Activated gamma-delta T cell (primary cell): ENCODE measurements around the gene RPS2.
A peak's percentile ranks its signal among the peaks of the same experiment; 100 is the strongest.
"Not testable (repeated sequence)": the region's sequence is repeated elsewhere in the genome, so short reads cannot be mapped to it uniquely, and the experiment has no call there.

Experiments
- DNase-seq: peaks from one replicate; lab custom pipeline; 2025; lab: John Stamatoyannopoulos, UW

The RPS2 gene

GRCh38 chr16:1962161-1963153 lies 2.2 kb downstream of the RPS2 start:
- not testable (repeated sequence) for DNase-seq

- DNase-seq: no peak
Measured at GRCh38 chr16:1961651-1962067, 3.0 kb downstream of the RPS2 start.

GRCh38 chr16:1960665-1961630 lies 3.7 kb downstream of the RPS2 start:
- no peak for DNase-seq

GRCh38 chr16:1959269-1960039 lies 5.2 kb downstream of the RPS2 start, which contains the start of gene NDUFB10:
Gene NDUFB10, plus strand, starts transcription at chr16:1959538. Its CDS starts 87 bp downstream, at chr16:1959625.
- DNase-seq: peak; percentile 83

GRCh38 chr16:1958715-1959268 lies 5.8 kb downstream of the RPS2 start:
- no peak for DNase-seq

- DNase-seq: not testable (repeated sequence)
Measured at GRCh38 chr16:1958143-1958491, 6.5 kb downstream of the RPS2 start.

GRCh38 chr16:1957434-1958142 lies 7.0 kb downstream of the RPS2 start:
- not testable (repeated sequence) for DNase-seq

- DNase-seq: no peak
Measured at GRCh38 chr16:1953734-1954133, 10.9 kb downstream of the RPS2 start.

- no peak for DNase-seq
Measured at GRCh38 chr16:1950559-1950958, 14.1 kb downstream of the RPS2 start.

- no peak for DNase-seq
Measured at GRCh38 chr16:1950047-1950446, 14.6 kb downstream of the RPS2 start.

- DNase-seq: no peak
Measured at GRCh38 chr16:1949507-1949906, 15.1 kb downstream of the RPS2 start.

GRCh38 chr16:1947369-1947670 lies 17.3 kb downstream of the RPS2 start:
- DNase-seq: no peak

- no peak for DNase-seq
Measured at GRCh38 chr16:1946495-1947368, 17.9 kb downstream of the RPS2 start.

- DNase-seq: no peak
Measured at GRCh38 chr16:1945559-1946391, 18.9 kb downstream of the RPS2 start.

GRCh38 chr16:1944612-1945199 lies 19.9 kb downstream of the RPS2 start:
- DNase-seq: no peak

- peak; percentile 94 for DNase-seq
Measured at GRCh38 chr16:1942810-1943726, 21.6 kb downstream of the RPS2 start, which contains the start of gene MSRB1. Gene MSRB1, minus strand, starts transcription at chr16:1943199. Its CDS starts 43 bp downstream, at chr16:1943156.
